KMS-11 (cell line): ENCODE measurements around the gene NDST1.

ENCODE experiments used
- H2AFZ ChIP-seq: fragments of 200-600 bp; sonication (generic); 2 replicates; pipeline ENCODE4 v1.6.1; 2016; ENCODE audit warnings: antibody characterized with exemption, mixed run types, low read depth
- H3K27ac ChIP-seq: fragments of 200-600 bp; sonication (generic); 2 replicates; pipeline ENCODE4 v1.6.1; 2016; ENCODE audit warnings: mild to moderate bottlenecking, mixed run types
- H3K27me3 ChIP-seq: fragments of 200-600 bp; sonication (generic); 2 replicates; pipeline ENCODE4 v1.6.1; 2017; ENCODE audit warnings: mild to moderate bottlenecking, low read depth, mixed run types, moderate library complexity; ENCODE audit not compliant: insufficient read depth
- H3K36me3 ChIP-seq: fragments of 200-600 bp; sonication (generic); 2 replicates; pipeline ENCODE4 v1.6.1; 2017; ENCODE audit warnings: mild to moderate bottlenecking, mixed run types; ENCODE audit not compliant: insufficient read depth
- H3K4me1 ChIP-seq: fragments of 200-600 bp; sonication (generic); 2 replicates; pipeline ENCODE4 v1.6.1; 2016; ENCODE audit warnings: mild to moderate bottlenecking, low read depth, mixed run types; ENCODE audit not compliant: poor library complexity, severe bottlenecking
- H3K4me2 ChIP-seq: fragments of 200-600 bp; sonication (generic); 2 replicates; pipeline ENCODE4 v1.7.0; 2016; ENCODE audit warnings: mild to moderate bottlenecking, mixed run types
- H3K4me3 ChIP-seq: fragments of 200-600 bp; sonication (generic); IDR thresholded peaks from 2 replicates; pipeline ENCODE4 v1.6.1; 2017; ENCODE audit warnings: low read depth, low read length, mixed read lengths; ENCODE audit not compliant: insufficient read depth
- H3K79me2 ChIP-seq: fragments of 200-600 bp; sonication (generic); 2 replicates; pipeline ENCODE4 v1.6.1; 2016; ENCODE audit warnings: low read depth, mixed run types; ENCODE audit not compliant: insufficient read depth
- H3K9ac ChIP-seq: fragments of 200-600 bp; sonication (generic); 2 replicates; pipeline ENCODE4 v1.6.1; 2016; ENCODE audit warnings: mild to moderate bottlenecking, mixed run types
- H4K20me1 ChIP-seq: fragments of 200-600 bp; sonication (generic); 2 replicates; pipeline ENCODE4 v1.6.1; 2016; ENCODE audit warnings: mild to moderate bottlenecking, mixed run types; ENCODE audit not compliant: insufficient read depth
- CTCF ChIP-seq: fragments of 200-600 bp; sonication (generic); conservative IDR thresholded peaks from 2 replicates; pipeline ENCODE4 v1.6.1; 2017; ENCODE audit warnings: low read depth, mild to moderate bottlenecking, antibody characterized with exemption, low read length, moderate library complexity, mixed read lengths

NDST1 gene

GRCh38 chr5:150484964-150485692 lies 22.8 kb upstream of the NDST1 start:
- Histone ChIP-seq H3K4me2 (peak overlapping the region; percentile 36; the same call in 1 of the 2 replicates), H3K27ac (no peak overlapping the region), H3K36me3 (no peaks in the 10 kb centered on the region), H2AFZ (peak overlapping the region; percentile 79), H3K79me2 (no peaks in the 10 kb centered on the region), H3K4me1 (peaks cover 24% of the 10 kb centered on the region), H4K20me1 (no peaks in the 10 kb centered on the region), H3K9ac (peak overlapping the region; percentile 90; the same call in 1 of the 2 replicates), H3K27me3 (no peaks in the 10 kb centered on the region), H3K4me3 (no peak overlapping the region)
- no peak for TF ChIP-seq CTCF

- Histone ChIP-seq H3K27me3 (no peaks in the 10 kb centered on the region), H3K27ac (peak overlapping the region; percentile 35; the same call in 1 of the 2 replicates), H3K79me2 (no peaks in the 10 kb centered on the region), H3K4me2 (peak overlapping the region; percentile 36; the same call in 1 of the 2 replicates), H3K9ac (peak overlapping the region; percentile 90), H3K4me3 (no peak overlapping the region), H2AFZ (peak overlapping the region; percentile 79), H4K20me1 (no peaks in the 10 kb centered on the region), H3K4me1 (peaks cover 17% of the 10 kb centered on the region), H3K36me3 (no peaks in the 10 kb centered on the region)
- no peak for TF ChIP-seq CTCF
These were observed 22.1 kb upstream of the NDST1 start for GRCh38 chr5:150485693-150486401.

GRCh38 chr5:150486402-150487198 lies 21.3 kb upstream of the NDST1 start:
- H3K4me1 ChIP-seq, result peaks cover 16% of the 10 kb centered on the region
- peak overlapping the region; percentile 76; the same call in 1 of the 2 replicates for H2AFZ ChIP-seq
- H3K4me3 ChIP-seq, result no peak overlapping the region
- peak overlapping the region; percentile 40; the same call in 1 of the 2 replicates for H3K27ac ChIP-seq
- H4K20me1 ChIP-seq, result no peaks in the 10 kb centered on the region
- no peaks in the 10 kb centered on the region for H3K79me2 ChIP-seq
- no peaks in the 10 kb centered on the region for H3K36me3 ChIP-seq
- no peaks in the 10 kb centered on the region for H3K27me3 ChIP-seq
- TF ChIP-seq CTCF, result no peak
- H3K9ac ChIP-seq, result peak overlapping the region; percentile 90; the same call in 1 of the 2 replicates
- peak overlapping the region; percentile 60 for H3K4me2 ChIP-seq
